ENCODE data around the gene RBMS2.
"Not testable (repeated sequence)": the region's sequence is repeated elsewhere in the genome, so short reads cannot be mapped to it uniquely, and the experiment has no call there.

Gene RBMS2

GRCh38 chr12:56496704-56497103 lies 24.9 kb upstream of the RBMS2 start:
- peak; percentile 20 for DNase-seq (ENCODE audit: low read depth)
- H3K4me3 ChIP-seq (ENCODE audit: low read length), result peak overlapping the region; percentile 20
- TF ChIP-seq, protein P1, sequence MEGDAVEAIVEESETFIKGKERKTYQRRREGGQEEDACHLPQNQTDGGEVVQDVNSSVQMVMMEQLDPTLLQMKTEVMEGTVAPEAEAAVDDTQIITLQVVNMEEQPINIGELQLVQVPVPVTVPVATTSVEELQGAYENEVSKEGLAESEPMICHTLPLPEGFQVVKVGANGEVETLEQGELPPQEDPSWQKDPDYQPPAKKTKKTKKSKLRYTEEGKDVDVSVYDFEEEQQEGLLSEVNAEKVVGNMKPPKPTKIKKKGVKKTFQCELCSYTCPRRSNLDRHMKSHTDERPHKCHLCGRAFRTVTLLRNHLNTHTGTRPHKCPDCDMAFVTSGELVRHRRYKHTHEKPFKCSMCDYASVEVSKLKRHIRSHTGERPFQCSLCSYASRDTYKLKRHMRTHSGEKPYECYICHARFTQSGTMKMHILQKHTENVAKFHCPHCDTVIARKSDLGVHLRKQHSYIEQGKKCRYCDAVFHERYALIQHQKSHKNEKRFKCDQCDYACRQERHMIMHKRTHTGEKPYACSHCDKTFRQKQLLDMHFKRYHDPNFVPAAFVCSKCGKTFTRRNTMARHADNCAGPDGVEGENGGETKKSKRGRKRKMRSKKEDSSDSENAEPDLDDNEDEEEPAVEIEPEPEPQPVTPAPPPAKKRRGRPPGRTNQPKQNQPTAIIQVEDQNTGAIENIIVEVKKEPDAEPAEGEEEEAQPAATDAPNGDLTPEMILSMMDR (conservative IDR thresholded peaks at IDR 0.05; ENCODE audit: low read length), result peak; percentile 41

DNA sequence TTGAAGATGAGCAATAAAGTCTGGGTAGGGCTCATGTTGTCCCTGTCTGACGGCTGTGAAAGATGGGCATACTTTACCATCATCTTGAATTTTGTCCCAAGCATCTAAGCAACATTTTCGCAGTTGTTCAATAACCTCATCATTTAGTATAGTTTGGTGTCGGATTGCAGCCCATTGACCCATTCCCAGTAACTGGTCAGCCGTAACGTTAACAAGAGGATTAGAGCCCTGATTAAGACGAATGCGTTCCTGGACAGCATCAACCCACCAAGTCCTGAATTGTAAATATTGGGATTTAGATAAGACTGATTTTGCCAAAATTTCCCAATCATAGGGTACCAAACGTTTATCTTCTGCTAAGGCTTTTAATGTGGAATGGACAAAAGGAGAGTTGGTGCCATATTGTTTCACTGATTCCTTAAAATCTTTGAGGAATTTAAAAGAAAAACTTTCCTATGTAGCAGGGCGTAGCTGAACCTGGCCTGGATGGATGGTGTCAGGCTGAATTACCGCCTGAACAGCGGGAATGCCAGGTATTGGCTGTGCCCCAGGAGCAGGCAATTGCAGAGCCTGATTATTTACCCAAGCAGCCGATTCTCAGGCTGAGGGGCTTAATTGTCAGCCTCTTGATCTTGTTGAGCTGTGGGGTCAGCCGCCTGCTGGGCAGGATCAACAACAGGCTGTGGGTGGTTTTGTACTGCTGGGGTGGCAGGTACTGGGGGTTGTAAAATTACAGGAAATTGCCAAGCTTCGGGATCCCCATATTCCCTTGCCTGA lies 23.3 kb upstream of the RBMS2 start:
- not testable (repeated sequence) for H3K4me3 ChIP-seq (ENCODE audit: low read length); DNase-seq (ENCODE audit: low read depth)

- DNase-seq (ENCODE audit: low read depth); H3K4me3 ChIP-seq (ENCODE audit: low read length): not testable (repeated sequence)
These were observed 22.2 kb upstream of the RBMS2 start for GRCh38 chr12:56499452-56499851.

DNA sequence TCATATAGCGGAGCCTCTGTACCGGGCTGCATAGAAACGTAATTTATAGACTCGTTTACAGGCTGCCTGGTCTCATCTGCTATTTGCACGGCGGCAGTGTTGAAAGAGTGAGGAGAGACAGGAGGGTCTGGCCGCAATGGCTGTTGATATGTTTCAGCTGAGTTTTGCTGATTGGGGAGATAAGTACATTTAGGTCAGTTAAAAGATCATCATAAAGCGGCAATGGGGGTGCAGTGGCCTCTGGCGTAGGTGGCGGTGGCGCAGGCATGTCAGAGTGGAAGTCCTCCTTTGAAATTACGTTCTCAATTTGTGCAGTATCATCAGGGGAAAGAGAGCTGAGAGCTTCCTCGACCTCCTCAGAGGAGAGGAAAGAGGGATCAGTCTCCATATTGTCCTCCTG lies 21.7 kb upstream of the RBMS2 start:
- not testable (repeated sequence) for H3K4me3 ChIP-seq (ENCODE audit: low read length); DNase-seq (ENCODE audit: low read depth)

DNA sequence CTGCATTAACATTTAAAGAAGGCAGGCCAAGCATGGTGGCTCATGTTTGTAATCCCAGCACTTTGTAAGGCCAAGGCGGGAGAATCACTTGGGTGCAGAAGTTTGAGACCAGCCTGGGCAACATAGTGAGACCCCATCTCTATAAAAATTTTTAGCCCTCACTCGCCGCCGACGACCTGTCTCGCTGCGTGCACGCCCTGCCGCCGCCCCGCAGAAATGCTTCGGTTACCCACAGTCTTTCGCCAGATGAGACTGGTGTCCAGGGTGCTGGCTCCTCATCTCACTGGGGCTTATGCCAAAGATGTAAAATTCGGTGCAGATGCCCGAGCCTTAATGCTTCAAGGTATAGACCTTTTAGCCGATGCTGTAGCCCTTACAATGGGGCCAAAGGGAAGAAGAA lies 10.8 kb upstream of the RBMS2 start:
- DNase-seq (ENCODE audit: low read depth), result no peak
- TF ChIP-seq, protein P1 (conservative IDR thresholded peaks at IDR 0.05; ENCODE audit: low read length), result no peak
- no peak overlapping the region for H3K4me3 ChIP-seq (ENCODE audit: low read length)

DNA sequence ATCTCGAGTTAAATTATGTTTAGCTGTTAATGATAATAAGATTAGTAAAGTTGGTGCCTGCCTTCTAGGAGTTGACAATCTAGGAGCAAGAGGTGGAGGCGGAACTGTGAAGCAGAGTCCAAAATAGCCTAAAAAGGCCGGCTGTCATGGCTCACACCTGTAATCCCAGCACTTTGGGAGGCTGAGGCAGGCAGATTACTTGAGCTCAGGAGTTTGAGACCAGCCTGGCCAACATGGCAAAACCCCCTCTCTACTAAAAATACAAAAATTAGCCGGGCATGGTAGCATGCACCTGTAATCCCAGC lies 7.7 kb upstream of the RBMS2 start:
- DNase-seq (ENCODE audit: low read depth), result not testable (repeated sequence)

GRCh38 chr12:56517854-56518253 lies 3.8 kb upstream of the RBMS2 start:
- H3K4me3 ChIP-seq (ENCODE audit: low read length), result no peak overlapping the region
- DNase-seq (ENCODE audit: low read depth), result no peak
- TF ChIP-seq, protein P1 (conservative IDR thresholded peaks at IDR 0.05; ENCODE audit: low read length), result no peak

More for the DNA sequence above, 7.7 kb upstream of the RBMS2 start:
- H3K4me3 ChIP-seq (ENCODE audit: low read length), result not testable (repeated sequence)

DNA sequence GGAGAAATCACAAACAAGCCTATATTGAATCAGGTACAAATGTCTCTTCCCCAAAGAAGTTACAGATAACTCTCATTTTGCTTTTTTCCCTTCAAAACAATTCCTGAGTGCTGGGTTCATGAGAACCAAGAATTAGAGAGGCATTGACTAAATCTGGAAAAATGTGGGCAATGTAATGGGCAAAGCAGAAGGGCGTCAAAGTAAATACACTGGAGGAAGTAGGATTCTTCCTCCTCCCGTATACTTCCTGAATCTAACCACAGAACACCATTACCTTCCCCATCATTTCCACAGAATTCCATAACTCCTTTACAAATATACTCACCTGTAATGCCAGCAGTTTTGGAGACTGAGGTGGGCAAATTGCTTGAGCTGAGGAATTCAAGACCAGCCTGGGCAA lies 3.0 kb upstream of the RBMS2 start:
- TF ChIP-seq, protein P1 (conservative IDR thresholded peaks at IDR 0.05; ENCODE audit: low read length), result no peak
- no peak overlapping the region for H3K4me3 ChIP-seq (ENCODE audit: low read length)
- peak; percentile 70 for DNase-seq (ENCODE audit: low read depth)

DNA sequence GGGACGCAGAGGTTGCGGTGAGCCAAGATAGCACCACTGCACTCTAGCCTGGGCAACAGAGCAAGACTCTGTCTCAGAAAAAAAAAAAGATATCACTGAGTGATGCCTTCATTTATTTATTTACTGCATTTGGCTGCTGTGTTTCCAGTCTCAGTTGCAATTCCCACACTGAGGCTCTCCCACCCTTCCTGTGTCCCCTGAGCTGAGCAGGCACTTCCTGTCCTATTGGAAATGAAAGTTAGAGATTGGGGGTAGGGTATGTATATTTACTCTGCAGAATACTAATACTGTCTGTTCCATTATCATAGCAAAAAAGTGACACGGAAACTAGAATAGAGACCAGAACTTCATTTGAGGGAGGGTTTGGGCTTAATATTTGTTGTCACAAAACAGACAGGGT lies 1.6 kb upstream of the RBMS2 start:
- no peak overlapping the region for H3K4me3 ChIP-seq (ENCODE audit: low read length)
- TF ChIP-seq, protein P1 (conservative IDR thresholded peaks at IDR 0.05; ENCODE audit: low read length), result no peak

More for the DNA sequence above, 1.6 kb upstream of the RBMS2 start:
- no peak for DNase-seq (ENCODE audit: low read depth)

Measured in AG10803 (cell line).